OCI-M1 (cell line): Measurements from ENCODE around the gene ASTN1.

ENCODE experiments used
- DNase-seq: peaks from one replicate; lab custom pipeline; 2025; lab: John Stamatoyannopoulos, UW

Gene ASTN1

GRCh38 chr1:177163844-177164379 lies 600 bp downstream of the ASTN1 start:
- DNase-seq: no peak

GRCh38 chr1:177162243-177162642 lies 2.3 kb downstream of the ASTN1 start:
- no peak for DNase-seq

GRCh38 chr1:177146499-177146898 lies 18.0 kb downstream of the ASTN1 start:
- no peak for DNase-seq

- DNase-seq: no peak
Observed at GRCh38 chr1:177145106-177146070, 19.1 kb downstream of the ASTN1 start.

- no peak for DNase-seq
Observed at GRCh38 chr1:177142791-177143271, 21.7 kb downstream of the ASTN1 start.

GRCh38 chr1:177142010-177142409 lies 22.5 kb downstream of the ASTN1 start:
- no peak for DNase-seq

- DNase-seq: no peak
Observed at GRCh38 chr1:177138347-177138746, 26.2 kb downstream of the ASTN1 start.

GRCh38 chr1:177137814-177138213 lies 26.7 kb downstream of the ASTN1 start:
- no peak for DNase-seq

- no peak for DNase-seq
Observed at GRCh38 chr1:177135250-177135649, 29.3 kb downstream of the ASTN1 start.

GRCh38 chr1:177133977-177134538 lies 30.5 kb downstream of the ASTN1 start:
- no peak for DNase-seq

GRCh38 chr1:177132141-177132540 lies 32.4 kb downstream of the ASTN1 start:
- DNase-seq: no peak

GRCh38 chr1:177131723-177132122 lies 32.8 kb downstream of the ASTN1 start:
- no peak for DNase-seq

- DNase-seq: no peak
Observed at GRCh38 chr1:177130451-177130945, 34.0 kb downstream of the ASTN1 start.

- DNase-seq: no peak
Observed at GRCh38 chr1:177128665-177129281, 35.7 kb downstream of the ASTN1 start.

GRCh38 chr1:177126267-177126666 lies 38.2 kb downstream of the ASTN1 start:
- no peak for DNase-seq

- DNase-seq: no peak
Observed at GRCh38 chr1:177124577-177125278, 39.8 kb downstream of the ASTN1 start.

- no peak for DNase-seq
Observed at GRCh38 chr1:177122461-177123251, 41.9 kb downstream of the ASTN1 start.

- no peak for DNase-seq
Observed at GRCh38 chr1:177119311-177119710, 45.2 kb downstream of the ASTN1 start.

GRCh38 chr1:177118901-177119300 lies 45.6 kb downstream of the ASTN1 start:
- DNase-seq: no peak

GRCh38 chr1:177116941-177117340 lies 47.6 kb downstream of the ASTN1 start:
- no peak for DNase-seq
